CD4-positive, alpha-beta T cell treated with Interleukin-4 for 1 hour (primary cell): ENCODE measurements around the gene RBBP7.

ENCODE experiments used
- DNase-seq, 2 donors: peaks; one replicate each; pipeline ENCODE4 v3.0.0-alpha.2; 2020 to 2022

The RBBP7 gene

GRCh38 chrX:16825264-16826035, 44.7 kb downstream of the RBBP7 start:
- DNase-seq = no peak

DNA sequence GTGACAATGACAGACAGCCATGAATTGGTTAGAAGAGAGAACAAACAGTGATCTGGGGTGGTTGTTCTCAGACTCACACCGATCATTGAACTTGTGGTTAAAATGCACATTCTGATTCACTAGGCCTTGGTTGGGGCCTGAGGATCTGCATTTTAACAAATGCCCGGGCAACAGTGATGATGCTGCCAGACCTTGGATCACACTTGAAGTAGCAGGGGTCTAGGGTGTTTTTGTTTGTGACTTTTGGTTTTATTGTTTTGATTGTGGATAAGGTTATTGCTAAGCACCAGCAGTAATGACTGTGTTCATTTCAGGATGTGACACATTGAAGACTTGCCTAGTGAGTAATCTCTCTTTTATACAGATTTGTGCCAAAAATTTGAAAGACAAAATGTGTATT, 47.4 kb downstream of the RBBP7 start:
- no peak for DNase-seq

DNA sequence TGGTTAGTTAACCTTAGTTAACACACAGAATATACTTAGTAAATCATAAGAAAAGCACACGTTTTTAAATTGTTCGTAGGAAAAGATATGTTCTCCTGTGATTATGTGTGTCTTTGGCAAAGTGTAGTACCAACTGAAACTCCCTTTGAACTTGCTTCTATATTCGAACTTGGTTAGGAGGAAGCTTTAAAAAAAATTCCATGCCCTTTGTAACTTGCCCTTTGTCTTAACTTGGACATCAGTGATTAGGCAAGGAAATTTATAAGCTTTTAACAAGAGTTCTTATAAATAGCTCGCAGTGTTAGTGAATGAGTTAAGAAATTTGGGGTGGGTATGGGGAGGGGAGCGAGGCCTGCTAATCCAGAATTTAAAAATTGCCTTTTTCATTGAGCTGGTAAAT, 50.5 kb downstream of the RBBP7 start:
- no peak for DNase-seq

- no peak for DNase-seq
Observed at GRCh38 chrX:16814597-16814996, 55.6 kb downstream of the RBBP7 start.

DNA sequence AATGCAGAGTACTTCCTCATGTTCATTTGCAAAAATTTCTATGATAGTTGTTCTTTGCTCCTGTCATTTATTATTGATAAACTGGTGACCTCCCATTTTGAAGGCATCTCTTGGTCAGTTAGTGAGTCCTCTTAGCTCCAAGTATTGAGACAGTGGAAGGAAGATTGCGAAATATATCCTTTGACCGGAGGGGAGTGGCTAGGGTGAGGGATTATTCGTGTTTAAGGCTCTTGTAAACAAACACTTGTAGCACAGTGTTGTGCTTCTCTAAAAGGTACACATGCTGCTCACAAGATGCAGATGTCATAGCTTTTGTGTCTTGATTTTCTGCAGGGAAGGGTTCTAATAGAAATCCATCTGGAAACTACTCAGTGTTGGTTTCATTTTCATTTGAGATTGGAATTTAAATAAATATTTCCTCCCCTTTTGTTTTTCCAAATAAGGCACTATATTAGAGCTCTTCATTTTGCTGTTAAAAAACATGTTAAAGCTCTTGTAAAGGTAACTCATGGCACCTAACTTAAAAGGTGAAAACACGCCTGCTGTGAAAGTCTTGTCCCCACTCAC, 62.1 kb downstream of the RBBP7 start:
- DNase-seq = no peak

GRCh38 chrX:16807548-16807947, 62.6 kb downstream of the RBBP7 start:
- DNase-seq = no peak

DNA sequence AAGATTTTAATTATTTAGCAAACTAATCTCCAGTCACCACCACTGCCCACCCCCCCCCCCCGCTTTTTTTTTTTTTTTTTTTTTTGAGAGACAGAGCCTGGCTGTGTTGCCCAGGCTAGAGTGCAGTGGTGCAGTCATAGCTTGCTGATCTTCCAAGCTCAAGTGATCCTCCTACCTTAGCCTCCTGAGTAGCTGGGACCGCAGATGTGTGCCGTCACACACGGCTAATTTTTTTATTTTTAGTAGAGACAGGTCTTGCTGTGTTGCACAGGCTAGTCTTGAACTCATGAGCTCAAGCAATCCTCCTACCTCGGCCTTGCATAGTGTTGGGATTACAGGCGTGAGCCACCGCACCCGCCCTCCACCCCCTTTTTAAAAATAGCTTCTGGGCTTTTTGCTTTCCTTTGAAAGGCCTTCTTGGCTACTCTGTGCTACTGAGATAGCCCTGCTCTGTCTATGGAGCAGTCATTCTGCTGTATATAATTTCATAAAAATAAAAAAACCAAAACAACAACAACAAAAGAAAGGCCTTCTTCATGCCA, 65.2 kb downstream of the RBBP7 start:
- DNase-seq = no peak

DNA sequence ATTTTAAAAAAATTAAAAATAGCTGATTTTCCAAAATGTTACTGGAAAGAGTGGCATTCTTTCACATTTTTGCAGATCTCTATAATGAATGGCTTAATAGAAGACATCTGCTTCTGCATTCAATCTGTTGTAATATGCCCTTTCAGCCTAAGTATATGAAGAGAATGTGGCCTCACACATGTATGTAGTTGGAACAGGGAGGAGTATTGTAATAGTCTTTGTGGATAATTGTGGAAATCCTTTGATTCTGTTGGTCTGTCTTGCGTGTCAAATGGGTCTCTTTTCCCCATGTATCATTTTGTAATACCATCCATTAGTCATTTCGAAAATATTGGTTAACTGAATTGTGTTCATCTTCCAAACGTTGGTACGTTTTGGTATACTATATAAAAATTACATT, 72.3 kb downstream of the RBBP7 start:
- no peak for DNase-seq

DNA sequence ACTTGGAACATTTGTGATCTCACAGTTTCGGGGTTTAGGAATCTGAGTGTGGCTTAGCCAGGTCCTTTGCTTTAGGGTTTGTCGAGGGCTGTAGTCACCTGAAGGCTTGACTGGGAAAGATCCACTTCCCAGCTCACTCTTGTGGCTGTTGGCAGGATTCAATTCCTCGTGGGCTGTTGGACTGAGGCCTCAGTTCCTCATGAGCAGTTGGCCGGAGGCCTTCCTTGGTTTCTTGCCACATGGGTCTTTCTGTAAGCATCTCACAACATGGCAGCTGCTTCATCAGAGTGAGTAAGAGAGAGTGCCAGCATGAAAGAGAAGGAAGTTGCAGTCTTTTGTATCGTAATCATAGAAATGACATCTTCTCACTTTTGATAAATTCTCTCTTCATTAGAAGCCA, 72.8 kb downstream of the RBBP7 start:
- no peak for DNase-seq

DNA sequence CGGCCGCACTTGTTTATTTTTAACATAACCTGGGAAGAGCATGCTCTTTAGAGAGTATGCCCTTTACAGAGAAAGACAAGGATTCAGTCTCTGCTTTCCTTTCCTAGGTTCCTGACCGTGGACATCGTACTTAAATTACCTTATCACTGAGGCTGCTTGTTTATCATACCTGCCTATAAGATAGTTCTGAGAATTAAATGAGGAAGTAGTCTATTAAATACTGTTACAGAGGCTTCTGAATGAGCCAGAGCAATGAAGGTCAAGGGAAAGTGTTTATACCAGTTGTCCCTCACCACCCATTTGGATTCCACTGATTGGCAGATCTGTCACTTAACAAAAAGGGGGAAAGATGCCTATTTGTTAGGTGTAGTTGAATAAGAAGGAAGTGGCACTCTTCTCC, 73.9 kb downstream of the RBBP7 start:
- DNase-seq = no peak
